Measurements from ENCODE around the gene LRRC41. TPM values are rescaled to one million over a fixed set of nuclear protein-coding genes. Genes with fewer than 3 reads are reported as not detected.

The LRRC41 gene
- total and polyA plus RNA-seq, 2 of the 13 experiments (the other 11 are each of a cell fraction or from before 2014, with no cell fraction given), result 48.1 to 53.6 TPM

GRCh38 chr1:46247436-46248121 is 55.8 kb downstream of the LRRC41 start, which contains the start of gene RAD54L (continued):
- peak; percentile 24; the same call in 1 of the 2 replicates for TF ChIP-seq UBTF (CRISPR knock-in tag; IDR thresholded peaks at IDR 0.05)
- TF ChIP-seq ZNF564 (CRISPR knock-in tag; IDR thresholded peaks at IDR 0.05), result peak; percentile 71; the same call in 1 of the 2 replicates
- peak; percentile 70; the same call in 1 of the 2 replicates for TF ChIP-seq JUNB (CRISPR knock-in tag; IDR thresholded peaks at IDR 0.05; ENCODE audit: borderline replicate concordance)
- TF ChIP-seq KLF6 (CRISPR knock-in tag; IDR thresholded peaks at IDR 0.05), result no peak
- TF ChIP-seq ZSCAN31 (CRISPR knock-in tag; IDR thresholded peaks at IDR 0.05; ENCODE audit: low read depth), result 0 out of 2 replicates have a peak, but pooled peaks have one; percentile 37
- TF ChIP-seq CEBPB (IDR thresholded peaks at IDR 0.05; ENCODE audit: borderline replicate concordance, low read depth, low read length), result no peak
- TF ChIP-seq HNRNPUL1 (IDR thresholded peaks at IDR 0.05; ENCODE audit: low read depth, low read length), result no peak
- TF ChIP-seq ZNF367 (CRISPR knock-in tag; IDR thresholded peaks at IDR 0.05; ENCODE audit: borderline replicate concordance), result no peak
- TF ChIP-seq AFF4 (CRISPR knock-in tag; IDR thresholded peaks at IDR 0.05), result no peak
- TF ChIP-seq MAX (IDR thresholded peaks at IDR 0.05), result peak; percentile 74
- peak; percentile 57 for TF ChIP-seq SALL1 (CRISPR knock-in tag; IDR thresholded peaks at IDR 0.05)
- peak; percentile 89; the same call in 1 of the 2 replicates for TF ChIP-seq IRX3 (CRISPR knock-in tag; IDR thresholded peaks at IDR 0.05; ENCODE audit: borderline replicate concordance, low read depth)
- TF ChIP-seq POLR2G (IDR thresholded peaks at IDR 0.05; ENCODE audit: low read depth, low read length), result peak; percentile 75
- no peak for TF ChIP-seq HMG20A (CRISPR knock-in tag; IDR thresholded peaks at IDR 0.05; ENCODE audit: borderline replicate concordance)
- no peak for TF ChIP-seq NONO (IDR thresholded peaks at IDR 0.05)
- TF ChIP-seq NONO (CRISPR knock-in tag; conservative IDR thresholded peaks at IDR 0.05), result peak; percentile 87
- TF ChIP-seq ZNF34 (CRISPR knock-in tag; IDR thresholded peaks at IDR 0.05; ENCODE audit: borderline replicate concordance), result no peak
- peak; percentile 68; the same call in 1 of the 2 replicates for TF ChIP-seq IKZF5 (CRISPR knock-in tag; IDR thresholded peaks at IDR 0.05)
- peak; percentile 79 for TF ChIP-seq ZNF275 (CRISPR knock-in tag; IDR thresholded peaks at IDR 0.05; ENCODE audit: borderline replicate concordance)
- TF ChIP-seq BORCS8-MEF2B (CRISPR knock-in tag; IDR thresholded peaks at IDR 0.05), result peak; percentile 98
